ENCODE data around the gene OR6B3.

DNA sequence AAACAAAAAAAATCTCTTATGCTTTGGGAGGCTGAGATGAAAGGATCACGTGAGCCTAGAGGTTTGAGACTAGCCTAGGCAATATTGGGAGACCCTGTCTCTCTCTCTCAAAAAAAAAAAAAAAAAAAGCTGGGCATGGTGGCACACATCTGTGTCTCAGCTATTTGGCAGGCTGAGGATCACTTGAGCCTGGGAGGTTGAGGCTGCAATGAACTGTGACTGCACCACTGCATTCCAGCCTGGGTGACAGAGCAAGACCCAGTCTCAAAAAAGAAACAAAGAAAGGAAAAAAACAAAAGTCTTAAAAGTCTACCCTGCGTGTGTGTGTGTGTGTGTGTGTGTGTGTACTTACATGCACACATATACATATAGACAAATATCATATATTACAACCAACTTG lies 25.3 kb upstream of the OR6B3 start:
- TF ChIP-seq, protein P1, sequence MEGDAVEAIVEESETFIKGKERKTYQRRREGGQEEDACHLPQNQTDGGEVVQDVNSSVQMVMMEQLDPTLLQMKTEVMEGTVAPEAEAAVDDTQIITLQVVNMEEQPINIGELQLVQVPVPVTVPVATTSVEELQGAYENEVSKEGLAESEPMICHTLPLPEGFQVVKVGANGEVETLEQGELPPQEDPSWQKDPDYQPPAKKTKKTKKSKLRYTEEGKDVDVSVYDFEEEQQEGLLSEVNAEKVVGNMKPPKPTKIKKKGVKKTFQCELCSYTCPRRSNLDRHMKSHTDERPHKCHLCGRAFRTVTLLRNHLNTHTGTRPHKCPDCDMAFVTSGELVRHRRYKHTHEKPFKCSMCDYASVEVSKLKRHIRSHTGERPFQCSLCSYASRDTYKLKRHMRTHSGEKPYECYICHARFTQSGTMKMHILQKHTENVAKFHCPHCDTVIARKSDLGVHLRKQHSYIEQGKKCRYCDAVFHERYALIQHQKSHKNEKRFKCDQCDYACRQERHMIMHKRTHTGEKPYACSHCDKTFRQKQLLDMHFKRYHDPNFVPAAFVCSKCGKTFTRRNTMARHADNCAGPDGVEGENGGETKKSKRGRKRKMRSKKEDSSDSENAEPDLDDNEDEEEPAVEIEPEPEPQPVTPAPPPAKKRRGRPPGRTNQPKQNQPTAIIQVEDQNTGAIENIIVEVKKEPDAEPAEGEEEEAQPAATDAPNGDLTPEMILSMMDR (IDR thresholded peaks at IDR 0.05), result no peak
- TF ChIP-seq POLR2A (IDR thresholded peaks at IDR 0.05), result no peak

All from prostate gland (tissue), 2 donors.